Panc1 (cell line): Measurements from ENCODE around the gene DNAI2. TPM values are rescaled to one million over a fixed set of nuclear protein-coding genes. Genes with fewer than 3 reads are reported as not detected.

Source experiments
- ATAC-seq: fragments of 200-7000 bp; cut with Tn5 transposase; 2 replicates; pipeline ENCODE4 v1.9.1; 2020; ENCODE audit warnings: mild to moderate bottlenecking, moderate library complexity
- BruUV-seq: library from RNA; stranded (reverse); fragments of 400-500 nt; replicated peaks from 2 replicates; lab custom pipeline; 2021; lab: Mats Ljungman, UMichigan
- CTCF ChIA-PET: fragments of 300-600 bp; sonication (Branson Sonifier 250); formaldehyde crosslinking; loops from one replicate; lab custom pipeline; 2022; ENCODE audit warnings: antibody characterized with exemption; lab: Charles Lee
- POLR2A ChIA-PET: fragments of 300-600 bp; sonication (Branson Sonifier 250); formaldehyde crosslinking; loops from one replicate; lab custom pipeline; 2022; ENCODE audit warnings: antibody characterized with exemption; lab: Charles Lee
- DNase-seq: peaks from one replicate; pipeline ENCODE4 v3.0.0-alpha.2; 2010; ENCODE audit warnings: low read depth, low spot score
- H3K27ac ChIP-seq: 2 replicates; pipeline ENCODE4 v1.5.1; 2011; ENCODE audit warnings: mild to moderate bottlenecking, low read length, inconsistent platforms
- H3K27me3 ChIP-seq: fragments of 200-500 bp; sonication (Bioruptor generic); 2 replicates; pipeline ENCODE4 v1.6.0; 2014; ENCODE audit warnings: low read length, inconsistent platforms; ENCODE audit not compliant: control insufficient read depth, insufficient read depth
- H3K36me3 ChIP-seq: fragments of 200-500 bp; sonication (Bioruptor generic); 2 replicates; pipeline ENCODE4 v1.5.1; 2014; ENCODE audit warnings: inconsistent platforms, mild to moderate bottlenecking, low read length, moderate library complexity; ENCODE audit not compliant: control insufficient read depth, insufficient read depth
- H3K4me1 ChIP-seq: 2 replicates; pipeline ENCODE4 v1.5.1; 2011; ENCODE audit warnings: inconsistent platforms, mild to moderate bottlenecking, low read length, moderate library complexity; ENCODE audit not compliant: control insufficient read depth, insufficient read depth
- H3K4me3 ChIP-seq, 2 experiments: 2 replicates each; pipeline ENCODE4 v1.5.1; 2011 to 2012; ENCODE audit warnings: low read depth in 2 of 2, low read length in 2 of 2, mild to moderate bottlenecking in 2 of 2, inconsistent platforms in 1 of 2, moderate library complexity in 1 of 2
- H3K9me3 ChIP-seq: fragments of 200-500 bp; sonication (Bioruptor generic); 2 replicates; pipeline ENCODE4 v1.5.1; 2014; ENCODE audit warnings: low read depth, mild to moderate bottlenecking, inconsistent platforms, low read length, moderate library complexity; ENCODE audit not compliant: control insufficient read depth, insufficient read depth
- POLR2AphosphoS5 ChIP-seq: IDR thresholded peaks from 2 replicates; pipeline ENCODE4 v1.6.1; 2012; ENCODE audit warnings: mild to moderate bottlenecking, low read depth, low read length, moderate library complexity
- SIN3A ChIP-seq: IDR thresholded peaks from 2 replicates; pipeline ENCODE4 v1.6.1; 2012; ENCODE audit warnings: low read depth, mild to moderate bottlenecking, low read length, moderate library complexity, borderline replicate concordance; ENCODE audit not compliant: insufficient read depth
- TCF7L2 ChIP-seq: IDR thresholded peaks from 2 replicates; pipeline ENCODE4 v1.6.1; 2011; ENCODE audit warnings: mild to moderate bottlenecking, low read depth, low read length, inconsistent platforms
- in situ Hi-C: cut with HindIII; loops from 2 replicates; pipeline ENCODE4 v1.10.0; 2016; ENCODE audit warnings: low sequenced_read_pairs, low pct_unique_long_range_greater_than_20kb
- intact Hi-C: fragments of 100-400 bp; cut with micrococcal nuclease; formaldehyde crosslinking; loops from one replicate; pipeline ENCODE4 v1.10.0; 2022; ENCODE audit not compliant: unreplicated experiment
- total RNA-seq: library from RNA; stranded (reverse); gene quantifications from one replicate; pipeline ENCODE4 v1.2.1, GENCODE V29; 2021; ENCODE audit not compliant: unreplicated experiment
- TF ChIP-seq, protein P1 (sequence below): fragments of 450-650 bp; IDR thresholded peaks from 2 replicates; pipeline ENCODE4 v1.5.1; 2017; ENCODE audit warnings: mild to moderate bottlenecking
- TF ChIP-seq, protein P2 (sequence below), 2 experiments: IDR thresholded peaks; 2 replicates each; pipeline ENCODE4 v1.6.1; 2011 to 2012; ENCODE audit warnings: low read depth in 2 of 2, control low read depth in 1 of 2, low read length in 1 of 2, mild to moderate bottlenecking in 1 of 2, moderate library complexity in 1 of 2; ENCODE audit not compliant: insufficient read depth in 1 of 2

Gene DNAI2
- total RNA-seq, 1 experiment from 2014 or later: not detected

DNA sequence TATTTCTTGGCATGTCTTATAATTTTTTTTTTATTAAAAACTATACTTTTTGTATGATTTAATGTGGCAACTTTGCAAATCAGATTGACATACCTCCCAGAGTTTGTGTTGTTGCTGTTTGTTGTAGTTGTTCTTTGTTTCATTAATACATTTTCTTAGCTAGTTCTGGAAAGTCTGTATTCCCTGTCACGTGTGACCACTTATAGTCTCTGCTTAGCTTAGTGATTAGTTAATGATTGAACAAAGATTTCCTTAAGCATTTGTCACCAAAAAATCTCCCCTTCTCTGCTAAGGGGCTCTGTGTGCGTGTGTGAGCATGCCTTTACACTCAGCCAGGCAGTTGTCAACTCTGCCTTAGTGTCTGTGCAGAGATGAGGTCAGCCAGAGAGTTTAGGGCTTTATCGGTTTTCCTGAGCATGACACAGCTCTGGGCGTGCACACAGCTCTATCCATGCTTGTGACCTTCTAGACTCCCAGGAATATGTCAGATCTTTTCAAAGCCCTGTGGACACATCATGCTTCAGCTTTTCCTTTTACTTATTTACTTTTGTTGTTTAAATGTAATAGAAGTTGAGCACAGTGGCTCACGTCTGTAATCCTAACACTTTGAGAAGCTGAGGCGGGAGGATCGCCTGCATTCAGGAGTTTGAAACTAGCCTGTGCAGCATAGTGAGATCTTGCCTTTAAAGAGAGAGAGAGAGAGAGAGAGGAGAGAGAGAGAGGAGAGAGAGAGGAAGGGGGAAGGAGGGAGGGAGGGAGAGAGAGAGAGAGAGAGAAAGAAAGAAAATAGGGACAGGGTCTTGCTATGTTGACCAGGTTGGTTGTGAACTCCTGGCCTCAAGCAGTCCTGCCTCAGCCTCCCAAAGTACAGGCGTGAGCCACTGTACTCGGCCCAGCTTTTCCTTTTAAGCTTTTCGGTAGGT lies 21.9 kb downstream of the DNAI2 start:
- DNase-seq (no peak), ATAC-seq (peak; percentile 38; the same call in 1 of the 2 replicates)
- H3K27me3 ChIP-seq: no peaks in the 10 kb centered on the region
- in situ Hi-C loops (no loop called here), intact Hi-C loops (loop anchor here (1.0 kb wide), 1 partner anchor 86 kb away; no protein-coding TSS in a partner anchor)
- peaks cover 4% of the 10 kb centered on the region; the same call in 1 of the 2 replicates for H3K4me1 ChIP-seq
- H3K36me3 ChIP-seq: no peaks in the 10 kb centered on the region
- ChIA-PET CTCF (interaction anchor here (0.6 to 1.7 kb wide), 12 partner anchors 10 to 238 kb away, joined by 3 to 20 read pairs (median 5); partner anchors contain the start of gene GPR142), POLR2A (interaction anchor here (0.6 kb wide), 2 partner anchors 20 to 155 kb away, joined by 3 to 7 read pairs; no protein-coding TSS in a partner anchor)
- no peak overlapping the region for H3K27ac ChIP-seq
- TF ChIP-seq SIN3A (no peak), TCF7L2 (no peak), POLR2AphosphoS5 (no peak)
- TF ChIP-seq, protein P1, sequence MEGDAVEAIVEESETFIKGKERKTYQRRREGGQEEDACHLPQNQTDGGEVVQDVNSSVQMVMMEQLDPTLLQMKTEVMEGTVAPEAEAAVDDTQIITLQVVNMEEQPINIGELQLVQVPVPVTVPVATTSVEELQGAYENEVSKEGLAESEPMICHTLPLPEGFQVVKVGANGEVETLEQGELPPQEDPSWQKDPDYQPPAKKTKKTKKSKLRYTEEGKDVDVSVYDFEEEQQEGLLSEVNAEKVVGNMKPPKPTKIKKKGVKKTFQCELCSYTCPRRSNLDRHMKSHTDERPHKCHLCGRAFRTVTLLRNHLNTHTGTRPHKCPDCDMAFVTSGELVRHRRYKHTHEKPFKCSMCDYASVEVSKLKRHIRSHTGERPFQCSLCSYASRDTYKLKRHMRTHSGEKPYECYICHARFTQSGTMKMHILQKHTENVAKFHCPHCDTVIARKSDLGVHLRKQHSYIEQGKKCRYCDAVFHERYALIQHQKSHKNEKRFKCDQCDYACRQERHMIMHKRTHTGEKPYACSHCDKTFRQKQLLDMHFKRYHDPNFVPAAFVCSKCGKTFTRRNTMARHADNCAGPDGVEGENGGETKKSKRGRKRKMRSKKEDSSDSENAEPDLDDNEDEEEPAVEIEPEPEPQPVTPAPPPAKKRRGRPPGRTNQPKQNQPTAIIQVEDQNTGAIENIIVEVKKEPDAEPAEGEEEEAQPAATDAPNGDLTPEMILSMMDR: no peak
- TF ChIP-seq, protein P2, sequence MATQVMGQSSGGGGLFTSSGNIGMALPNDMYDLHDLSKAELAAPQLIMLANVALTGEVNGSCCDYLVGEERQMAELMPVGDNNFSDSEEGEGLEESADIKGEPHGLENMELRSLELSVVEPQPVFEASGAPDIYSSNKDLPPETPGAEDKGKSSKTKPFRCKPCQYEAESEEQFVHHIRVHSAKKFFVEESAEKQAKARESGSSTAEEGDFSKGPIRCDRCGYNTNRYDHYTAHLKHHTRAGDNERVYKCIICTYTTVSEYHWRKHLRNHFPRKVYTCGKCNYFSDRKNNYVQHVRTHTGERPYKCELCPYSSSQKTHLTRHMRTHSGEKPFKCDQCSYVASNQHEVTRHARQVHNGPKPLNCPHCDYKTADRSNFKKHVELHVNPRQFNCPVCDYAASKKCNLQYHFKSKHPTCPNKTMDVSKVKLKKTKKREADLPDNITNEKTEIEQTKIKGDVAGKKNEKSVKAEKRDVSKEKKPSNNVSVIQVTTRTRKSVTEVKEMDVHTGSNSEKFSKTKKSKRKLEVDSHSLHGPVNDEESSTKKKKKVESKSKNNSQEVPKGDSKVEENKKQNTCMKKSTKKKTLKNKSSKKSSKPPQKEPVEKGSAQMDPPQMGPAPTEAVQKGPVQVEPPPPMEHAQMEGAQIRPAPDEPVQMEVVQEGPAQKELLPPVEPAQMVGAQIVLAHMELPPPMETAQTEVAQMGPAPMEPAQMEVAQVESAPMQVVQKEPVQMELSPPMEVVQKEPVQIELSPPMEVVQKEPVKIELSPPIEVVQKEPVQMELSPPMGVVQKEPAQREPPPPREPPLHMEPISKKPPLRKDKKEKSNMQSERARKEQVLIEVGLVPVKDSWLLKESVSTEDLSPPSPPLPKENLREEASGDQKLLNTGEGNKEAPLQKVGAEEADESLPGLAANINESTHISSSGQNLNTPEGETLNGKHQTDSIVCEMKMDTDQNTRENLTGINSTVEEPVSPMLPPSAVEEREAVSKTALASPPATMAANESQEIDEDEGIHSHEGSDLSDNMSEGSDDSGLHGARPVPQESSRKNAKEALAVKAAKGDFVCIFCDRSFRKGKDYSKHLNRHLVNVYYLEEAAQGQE (IDR thresholded peaks at IDR 0.05; ENCODE audit: insufficient read depth in 1 of 2, low read depth in 2 of 2, low read length in 1 of 2): no peak
- H3K4me3 ChIP-seq: no peak overlapping the region
- BruUV-seq: no TSS peak
- H3K9me3 ChIP-seq: no peaks in the 10 kb centered on the region

DNA sequence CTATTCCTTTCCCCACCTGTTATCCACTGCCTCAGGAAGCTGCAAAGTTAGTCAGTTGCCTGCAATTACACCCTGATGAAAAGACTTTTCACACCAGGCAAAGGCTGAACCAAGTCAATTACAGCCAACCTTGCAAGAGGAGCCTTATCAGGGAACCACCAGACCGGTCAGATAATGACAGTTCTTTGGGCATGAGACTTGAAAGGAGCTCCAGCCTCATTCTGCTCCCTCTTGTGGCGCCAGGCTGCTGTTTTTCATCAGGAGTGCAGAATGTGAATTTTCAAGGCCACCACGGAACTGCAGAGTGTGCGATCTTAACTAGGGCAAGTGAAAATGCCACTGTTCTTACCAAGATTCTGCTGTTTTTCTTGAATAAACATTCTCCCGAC lies 22.5 kb downstream of the DNAI2 start:
- ATAC-seq (peak; percentile 79), DNase-seq (no peak)
- Histone ChIP-seq H3K4me3 (no peak overlapping the region), H3K4me1 (peaks cover 4% of the 10 kb centered on the region; the same call in 1 of the 2 replicates), H3K27me3 (no peaks in the 10 kb centered on the region), H3K36me3 (no peaks in the 10 kb centered on the region), H3K9me3 (no peaks in the 10 kb centered on the region), H3K27ac (no peak overlapping the region)
- in situ Hi-C loops (no loop called here), intact Hi-C loops (loop anchor here (1.0 kb wide), 1 partner anchor 86 kb away; no protein-coding TSS in a partner anchor)
- no TSS peak for BruUV-seq
- POLR2A ChIA-PET: no interaction called here
- CTCF ChIA-PET: interaction anchor here (0.6 to 1.7 kb wide), 11 partner anchors 9 to 237 kb away, joined by 3 to 20 read pairs (median 6); partner anchors contain the start of gene GPR142
- TF ChIP-seq POLR2AphosphoS5: no peak
- TF ChIP-seq, protein P1: peak; percentile 82
